GM12878 (cell line): Measurements from ENCODE around the gene VPS13C. TPM values are rescaled to one million over a fixed set of nuclear protein-coding genes. Genes with fewer than 3 reads are reported as not detected.

Experiments
- ATAC-seq: fragments of 200-7000 bp; cut with Tn5 transposase; 3 replicates; pipeline ENCODE4 v1.9.1; 2020; ENCODE audit warnings: mild to moderate bottlenecking, moderate library complexity
- BruUV-seq: library from RNA; stranded (reverse); fragments of 400-500 nt; replicated peaks from 2 replicates; lab custom pipeline; 2021; lab: Mats Ljungman, UMichigan
- CTCF ChIA-PET: fragments of 300-600 bp; sonication (Branson Sonifier 250); formaldehyde crosslinking; extraction: SDS; loops from one replicate; lab custom pipeline; 2021; ENCODE audit warnings: inconsistent platforms; lab: Yijun Ruan, JAX
- POLR2A ChIA-PET: fragments of 350-600 bp; formaldehyde crosslinking; extraction: SDS; loops from one replicate; lab custom pipeline; 2021; ENCODE audit warnings: inconsistent platforms; lab: Charles Lee
- RAD21 ChIA-PET: fragments of 300-600 bp; sonication (Branson Sonifier 250); formaldehyde crosslinking; loops from one replicate; lab custom pipeline; 2023; ENCODE audit warnings: antibody characterized with exemption; ENCODE audit not compliant: unreplicated experiment; lab: Charles Lee
- SMC1A ChIA-PET: fragments of 300-600 bp; sonication (Branson Sonifier 250); formaldehyde crosslinking; loops from one replicate; lab custom pipeline; 2023; ENCODE audit not compliant: unreplicated experiment, uncharacterized antibody; lab: Charles Lee
- DNase-seq: peaks from one replicate; pipeline ENCODE4 v3.0.0-alpha.2; 2011; ENCODE audit warnings: low read depth, low spot score
- FAIRE-seq: peaks from 3 replicates; lab custom pipeline; 2011; peaks lifted over from hg19 to GRCh38; lab: Jason Lieb, UNC
- H2AFZ ChIP-seq: 2 replicates; pipeline ENCODE4 v1.6.0; 2011; ENCODE audit warnings: low read depth, low read length, control low read depth; ENCODE audit not compliant: control insufficient read depth
- H3K27ac ChIP-seq: 2 replicates; pipeline ENCODE4 v1.5.1; 2011; ENCODE audit warnings: control low read depth; ENCODE audit not compliant: control insufficient read depth, insufficient read depth
- H3K27me3 ChIP-seq, 2 experiments: replicated peaks in 1 of 2; 2 replicates each; pipeline versions ENCODE4 v1.6.0 to v1.6.1; 2011; ENCODE audit warnings: low read length in 1 of 2; ENCODE audit not compliant: control insufficient read depth in 2 of 2, insufficient read depth in 2 of 2
- H3K36me3 ChIP-seq, 2 experiments: 2 replicates each; pipeline ENCODE4 v1.5.1; 2011; ENCODE audit warnings: low read length in 1 of 2; ENCODE audit not compliant: control insufficient read depth in 2 of 2, insufficient read depth in 2 of 2
- H3K4me1 ChIP-seq: 2 replicates; pipeline ENCODE4 v1.6.1; 2011; ENCODE audit warnings: mild to moderate bottlenecking, low read length, moderate library complexity, mixed read lengths; ENCODE audit not compliant: control insufficient read depth, insufficient read depth
- H3K4me2 ChIP-seq: 2 replicates; pipeline ENCODE4 v1.6.0; 2011; ENCODE audit warnings: control low read depth; ENCODE audit not compliant: control insufficient read depth, insufficient read depth
- H3K4me3 ChIP-seq: fragments of 200-600 bp; sonication (generic); 2 replicates; pipeline ENCODE4 v1.5.1; 2016
- H3K79me2 ChIP-seq: 2 replicates; pipeline ENCODE4 v1.6.0; 2011; ENCODE audit warnings: low read length; ENCODE audit not compliant: control insufficient read depth, insufficient read depth
- H3K9ac ChIP-seq: 2 replicates; pipeline ENCODE4 v1.8.0; 2011; ENCODE audit warnings: low read length, control low read depth, mixed read lengths; ENCODE audit not compliant: control insufficient read depth, insufficient read depth
- H3K9me3 ChIP-seq: replicated peaks from 3 replicates; pipeline ENCODE4 v1.5.1; 2011; ENCODE audit warnings: mild to moderate bottlenecking, low read length; ENCODE audit not compliant: control insufficient read depth, insufficient read depth
- H4K20me1 ChIP-seq: 2 replicates; pipeline ENCODE4 v1.6.0; 2011; ENCODE audit not compliant: control insufficient read depth, insufficient read depth
- ASH2L ChIP-seq: fragments of 300-600, 200-600 bp; sonication (generic); IDR thresholded peaks from 2 replicates; pipeline ENCODE4 v1.6.1; 2017; ENCODE audit warnings: low read depth, mild to moderate bottlenecking, borderline replicate concordance
- CEBPB ChIP-seq, 2 experiments: fragments of 150-350 bp in 1 of 2; IDR thresholded peaks; 2 replicates each; pipeline ENCODE4 v1.6.1; 2012 to 2014; ENCODE audit warnings: low read depth in 2 of 2, low read length in 2 of 2, borderline replicate concordance in 1 of 2, inconsistent platforms in 1 of 2
- GATAD2B ChIP-seq: fragments of 450-650 bp; conservative IDR thresholded peaks from 2 replicates; pipeline ENCODE4 v1.6.1; 2017; ENCODE audit warnings: low read depth, mild to moderate bottlenecking, moderate library complexity
- NFXL1 ChIP-seq: fragments of 450-650 bp; IDR thresholded peaks from 2 replicates; pipeline ENCODE4 v1.6.1; 2017; ENCODE audit warnings: antibody characterized with exemption, mild to moderate bottlenecking, borderline replicate concordance
- NRF1 ChIP-seq: conservative IDR thresholded peaks from 2 replicates; pipeline ENCODE4 v1.6.1; 2011; ENCODE audit warnings: mild to moderate bottlenecking, low read depth, low read length, improper control_type of control experiment
- POU2F2 ChIP-seq: IDR thresholded peaks from 3 replicates; pipeline ENCODE4 v1.6.1; 2011; ENCODE audit warnings: low read depth, mild to moderate bottlenecking, low read length, borderline replicate concordance
- RELB ChIP-seq: fragments of 450-650 bp; IDR thresholded peaks from 2 replicates; pipeline ENCODE4 v1.6.1; 2017; ENCODE audit warnings: low read depth, mild to moderate bottlenecking, moderate library complexity
- SRF ChIP-seq, 2 experiments: IDR thresholded peaks; 2 replicates each; pipeline ENCODE4 v1.6.1; 2011; ENCODE audit warnings: low read depth in 2 of 2, low read length in 2 of 2, mild to moderate bottlenecking in 1 of 2, moderate library complexity in 1 of 2
- SUPT20H ChIP-seq: IDR thresholded peaks from 2 replicates; pipeline ENCODE4 v1.6.1; 2011; ENCODE audit warnings: low read depth, mild to moderate bottlenecking, low read length, moderate library complexity, borderline replicate concordance; ENCODE audit not compliant: control insufficient read depth
- TARDBP ChIP-seq: IDR thresholded peaks from 2 replicates; pipeline ENCODE4 v1.6.1; 2016; ENCODE audit warnings: borderline replicate concordance
- WGBS: methylation state at CpG from one replicate; pipeline ENCODE4 v1.1.6; 2016; ENCODE audit warnings: low lambda C conversion rate; ENCODE audit not compliant: insufficient replicate concordance, insufficient coverage; ENCODE audit errors: missing lambda C conversion rate; 5-methylcytosine and 5-hydroxymethylcytosine counted together
- in situ Hi-C: fragments of 300-500 bp; cut with MboI; formaldehyde crosslinking; loops from 9 replicates; pipeline ENCODE4 v1.14.3; 2018; ENCODE audit warnings: mixed read lengths
- intact Hi-C: fragments of 100-400 bp; cut with micrococcal nuclease; formaldehyde crosslinking; loops from one replicate; pipeline ENCODE4 v1.14.2; 2022; ENCODE audit not compliant: unreplicated experiment
- polyA plus RNA-seq, 11 experiments: library from polyadenylated mRNA; depleted of rRNA in 4 of 11; unstranded in 6 of 11; stranded (reverse) in 5 of 11; fragments of >200 nt; fragmentation: Nextera tagmentation in 4 of 11; fragmentation: Illumina TruSeq in 1 of 11; extraction: Ambion mirVana in 4 of 11; extraction: Trizol in 1 of 11; gene quantifications; 1 replicate in 1 of 11; 2 replicates in 10 of 11; pipeline versions ENCODE4 v1.2.1 to v1.2.3, GENCODE V29; 2011 to 2016; ENCODE audit warnings: inconsistent platforms in 2 of 11, missing spikeins in 2 of 11, low read depth in 1 of 11
- total RNA-seq, 4 experiments: library from RNA; depleted of rRNA in 3 of 4; stranded (reverse); fragments of >200 nt in 3 of 4; fragmentation: Illumina TruSeq in 1 of 4; extraction: Trizol in 1 of 4; gene quantifications; 2 replicates each; pipeline versions ENCODE4 v1.2.1 to v1.2.3, GENCODE V29; 2013 to 2021

VPS13C gene
- total and polyA plus RNA-seq, 10 of the 15 experiments (the other 5 are each of a cell fraction or from before 2014, with no cell fraction given), result 9.3 to 53.1 (median 31.8) TPM

- H3K4me3 ChIP-seq, result no peak overlapping the region
- H3K9me3 ChIP-seq, result no peaks in the 10 kb centered on the region
- ATAC-seq, result no peak
- in situ Hi-C loops (no loop called here), intact Hi-C loops (no loop called here)
- WGBS, result 5% methylated on average over 1 of the region's 1 CpG
- no peak overlapping the region for H3K9ac ChIP-seq
- RAD21 ChIA-PET, result interaction anchor here (1.0 kb wide), 1 partner anchor 37 kb away, joined by 3 read pairs; no protein-coding TSS in a partner anchor
- H3K27ac ChIP-seq, result no peak overlapping the region
- no peak overlapping the region for H3K4me2 ChIP-seq
- no peak for FAIRE-seq
- no TSS peak for BruUV-seq
- no peaks in the 10 kb centered on the region; a peak in 1 of 4 replicates for H3K27me3 ChIP-seq
- H4K20me1 ChIP-seq, result no peaks in the 10 kb centered on the region
- SMC1A ChIA-PET, result interaction anchor here (1.3 to 1.4 kb wide), 2 partner anchors 11 to 14 kb away, joined by 3 to 4 read pairs; no protein-coding TSS in a partner anchor
- no peaks in the 10 kb centered on the region for H3K36me3 ChIP-seq
- DNase-seq, result no peak
- no peaks in the 10 kb centered on the region for H3K79me2 ChIP-seq
- CTCF ChIA-PET, result interaction anchor here (1.0 to 1.2 kb wide), 3 partner anchors 10 to 254 kb away, joined by 3 to 4 read pairs (median 3); no protein-coding TSS in a partner anchor
- TF ChIP-seq CEBPB (IDR thresholded peaks at IDR 0.05; ENCODE audit: borderline replicate concordance in 1 of 2, low read depth in 2 of 2, low read length in 2 of 2) (no peak), POU2F2 (no peak), NRF1 (no peak), NFXL1 (no peak), GATAD2B (no peak), SRF (IDR thresholded peaks at IDR 0.05; ENCODE audit: low read depth in 2 of 2, low read length in 2 of 2) (no peak), TARDBP (no peak), ASH2L (no peak), RELB (no peak), SUPT20H (no peak)
- TF ChIP-seq, all 136 proteins: peak for 0
- Histone ChIP-seq H2AFZ (no peak overlapping the region), H3K4me1 (no peaks in the 10 kb centered on the region)
- POLR2A ChIA-PET, result interaction anchor here (0.6 kb wide), 1 partner anchor 122 kb away, joined by 4 read pairs; no protein-coding TSS in a partner anchor
These were observed 28.1 kb upstream of the VPS13C start for GRCh38 chr15:62088353-62088693.
